Stimulated activated CD8-positive, alpha-beta memory T cell treated with anti-CD3 and anti-CD28 coated beads, Interleukin-15, amount 100 ng/mL, for 1 hour (primary cell): Measurements from ENCODE around the gene CSNK1D.
A peak's percentile ranks its signal among the peaks of the same experiment; 100 is the strongest.

ENCODE experiments used
- DNase-seq: peaks from one replicate; pipeline ENCODE4 v3.0.0-alpha.2; 2020; ENCODE audit warnings: low read depth

Gene CSNK1D

DNA sequence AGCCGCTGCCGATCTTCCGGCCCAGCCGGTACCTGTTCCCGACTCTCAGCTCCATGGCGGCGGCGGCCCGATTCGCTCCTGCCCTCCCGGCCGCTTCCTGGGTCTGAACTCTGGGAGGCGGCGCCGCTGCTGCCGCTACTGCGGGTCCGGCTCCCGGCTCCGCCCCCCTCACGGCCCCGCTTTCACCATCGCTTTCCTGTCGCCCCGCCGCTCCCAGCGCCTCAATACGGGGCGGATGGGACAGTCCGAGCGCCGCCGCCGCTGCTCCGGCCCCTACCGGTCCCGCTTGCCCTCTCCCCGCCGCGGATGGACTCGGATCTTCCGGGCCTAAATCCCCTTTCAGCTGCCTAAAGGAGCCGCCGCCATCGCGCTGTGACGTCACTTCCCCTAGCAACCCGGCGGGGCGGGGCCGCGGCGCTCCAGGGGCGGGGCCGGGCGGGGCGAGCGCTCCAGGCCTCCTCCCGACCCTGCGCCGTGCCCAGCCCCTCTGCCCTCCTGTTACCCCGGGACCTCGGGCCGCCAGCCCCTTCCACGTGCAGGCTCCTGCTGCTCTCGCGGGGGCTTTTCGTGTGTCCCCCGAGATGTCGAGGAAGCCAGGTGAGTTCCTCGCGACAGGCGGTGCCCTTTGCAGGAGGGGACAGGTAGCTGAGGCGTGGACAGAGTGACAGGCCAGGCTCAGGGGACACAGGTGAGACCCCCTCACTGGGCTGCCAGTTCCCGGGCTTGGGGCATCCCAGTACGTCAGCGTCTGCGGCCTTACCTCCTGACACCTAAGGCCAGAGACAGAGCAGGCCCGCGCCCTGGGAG is at the start of gene CSNK1D:
CSNK1D (minus strand) TSS at position 374 of the 807 bp plus-strand sequence; CDS start at position 55, 319 bp downstream.
- DNase-seq = peak; percentile 88

DNA sequence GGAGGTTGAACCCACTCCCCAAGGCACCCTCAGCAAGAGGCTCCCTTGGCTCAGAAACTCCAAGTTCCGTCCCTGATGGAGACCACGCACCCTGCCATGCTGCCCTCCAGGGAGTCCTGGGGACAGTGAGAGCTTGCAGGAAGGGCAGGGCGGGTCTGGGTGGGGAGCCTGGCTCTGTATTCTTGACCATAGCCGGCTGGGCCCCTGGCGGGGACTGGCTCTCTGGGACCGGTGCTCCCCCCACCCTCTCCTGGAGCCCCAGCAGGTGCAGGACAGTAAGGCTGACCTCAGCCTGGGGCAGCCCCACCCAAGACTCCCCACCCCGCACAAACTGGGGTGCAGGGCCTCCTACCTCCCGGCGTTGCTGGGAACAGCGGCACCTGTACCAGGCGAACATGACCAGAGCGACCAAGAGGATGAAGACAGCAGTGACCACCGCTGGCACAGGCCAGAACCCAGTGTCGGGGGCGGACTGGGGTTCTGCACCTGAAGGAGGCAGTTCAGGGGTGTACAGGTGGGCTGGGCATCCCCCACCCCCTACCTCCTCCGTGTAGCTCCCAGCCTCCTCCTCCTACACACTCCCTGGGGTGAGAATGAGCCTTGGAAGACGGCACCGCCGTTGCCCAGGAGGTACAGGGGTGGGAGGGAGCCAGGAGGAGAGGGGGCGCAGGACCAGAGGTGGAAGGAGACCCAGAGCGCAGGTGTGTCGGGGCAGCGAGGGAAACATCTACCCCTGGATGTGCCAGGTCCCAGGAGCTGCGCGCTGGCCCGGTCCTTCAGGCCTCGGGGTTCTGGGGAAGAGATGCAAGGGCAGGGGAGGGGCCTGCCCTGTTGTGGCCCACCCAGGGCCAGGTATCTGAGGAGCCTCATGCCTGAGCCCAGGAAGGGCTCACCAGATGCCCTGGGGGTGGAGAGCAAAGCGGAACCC is 49.3 kb upstream of the CSNK1D start:
- DNase-seq = no peak

GRCh38 chr17:82321947-82322466 is 48.5 kb upstream of the CSNK1D start:
- no peak for DNase-seq

- DNase-seq = no peak
Measured at GRCh38 chr17:82320956-82321927, 47.7 kb upstream of the CSNK1D start.

DNA sequence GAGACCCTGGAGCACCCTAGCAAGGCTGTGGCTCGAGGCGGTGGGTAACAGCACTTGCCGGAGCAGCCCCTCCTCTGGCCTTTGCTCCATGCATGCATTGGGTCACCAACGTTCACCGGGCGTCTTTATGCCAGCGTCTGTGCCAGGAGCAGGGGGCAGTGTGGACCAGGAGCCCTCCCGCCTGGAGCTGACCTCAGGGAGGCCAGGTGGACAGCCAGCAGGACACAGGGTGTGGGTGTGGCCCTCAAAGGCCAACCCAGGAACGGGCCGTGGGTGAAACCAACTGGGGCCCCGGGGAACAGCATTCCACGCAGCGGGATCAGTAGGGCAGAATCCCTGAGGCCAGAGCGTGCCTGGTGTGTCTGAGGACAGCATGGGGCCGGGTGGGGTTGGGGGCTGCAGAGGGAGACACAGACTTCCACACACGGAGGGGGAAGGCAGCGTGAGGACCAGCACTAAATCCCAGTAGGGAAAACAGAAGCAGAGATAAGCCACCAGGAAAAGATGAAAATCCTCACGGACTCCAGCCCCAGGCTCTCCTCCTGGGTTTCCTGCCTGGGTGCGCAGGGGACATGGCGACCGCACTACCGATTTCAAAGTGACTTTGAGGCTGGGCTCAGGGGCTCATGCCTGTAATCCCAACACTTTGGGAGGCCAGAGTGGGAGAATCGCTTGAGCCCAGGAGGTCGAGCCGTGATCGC is 46.8 kb upstream of the CSNK1D start:
- no peak for DNase-seq

DNA sequence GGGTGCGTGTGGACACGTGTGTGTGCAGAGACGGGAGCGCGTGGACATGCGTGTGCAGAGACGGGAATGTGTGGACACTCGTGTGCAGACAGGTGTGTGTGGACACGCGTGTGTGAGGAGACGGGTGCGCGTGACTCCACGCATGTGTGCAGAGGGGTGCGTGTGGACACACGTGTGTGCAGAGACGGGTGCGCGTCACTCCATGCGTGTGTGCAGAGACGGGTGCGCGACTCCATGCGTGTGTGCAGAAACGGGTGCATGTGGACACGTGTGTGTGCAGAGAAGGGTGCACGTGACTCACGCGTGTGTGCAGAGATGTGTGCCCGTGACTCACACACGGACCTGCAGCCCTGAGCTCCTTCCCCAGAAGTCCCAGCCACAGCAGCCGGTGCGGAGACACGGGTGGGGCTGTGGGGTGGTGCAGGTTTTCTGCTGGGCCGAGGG is 46.1 kb upstream of the CSNK1D start:
- DNase-seq = no peak

DNA sequence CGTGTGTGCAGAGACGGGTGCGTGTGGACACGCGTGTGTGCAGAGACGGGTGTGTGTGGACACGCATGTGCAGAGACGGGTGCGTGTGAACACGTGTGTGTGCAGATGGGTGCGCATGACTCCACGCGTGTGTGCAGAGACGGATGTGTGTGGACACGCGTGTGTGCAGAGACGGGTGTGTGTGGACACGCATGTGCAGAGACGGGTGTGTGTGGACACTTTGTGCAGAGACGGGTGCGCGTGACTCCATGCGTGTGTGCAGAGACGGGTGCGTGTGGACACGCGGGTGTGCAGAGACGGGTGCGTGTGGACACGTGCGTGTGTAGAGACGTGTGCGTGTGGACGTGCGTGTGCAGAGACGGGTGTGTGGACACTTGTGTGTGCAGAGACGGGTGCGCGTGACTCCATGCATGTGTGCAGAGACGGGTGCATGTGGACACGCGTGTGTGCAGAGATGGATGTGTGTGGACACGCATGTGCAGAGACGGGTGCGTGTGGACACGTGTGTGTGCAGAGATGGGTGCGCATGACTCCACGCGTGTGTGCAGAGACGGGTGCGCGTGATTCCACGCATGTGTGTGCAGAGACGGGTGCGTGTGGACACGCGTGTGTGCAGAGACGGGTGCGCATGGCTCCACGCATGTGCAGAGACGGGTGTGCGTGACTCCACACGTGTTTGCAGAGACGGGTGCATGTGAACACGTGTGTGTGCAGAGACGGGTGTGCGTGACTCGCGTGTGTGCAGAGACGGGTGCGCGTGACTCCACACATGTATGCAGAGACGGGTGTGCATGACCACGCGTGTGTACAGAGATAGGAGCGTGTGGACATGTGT is 45.5 kb upstream of the CSNK1D start:
- no peak for DNase-seq

- DNase-seq = no peak
Measured at GRCh38 chr17:82318169-82318498, 44.6 kb upstream of the CSNK1D start.

DNA sequence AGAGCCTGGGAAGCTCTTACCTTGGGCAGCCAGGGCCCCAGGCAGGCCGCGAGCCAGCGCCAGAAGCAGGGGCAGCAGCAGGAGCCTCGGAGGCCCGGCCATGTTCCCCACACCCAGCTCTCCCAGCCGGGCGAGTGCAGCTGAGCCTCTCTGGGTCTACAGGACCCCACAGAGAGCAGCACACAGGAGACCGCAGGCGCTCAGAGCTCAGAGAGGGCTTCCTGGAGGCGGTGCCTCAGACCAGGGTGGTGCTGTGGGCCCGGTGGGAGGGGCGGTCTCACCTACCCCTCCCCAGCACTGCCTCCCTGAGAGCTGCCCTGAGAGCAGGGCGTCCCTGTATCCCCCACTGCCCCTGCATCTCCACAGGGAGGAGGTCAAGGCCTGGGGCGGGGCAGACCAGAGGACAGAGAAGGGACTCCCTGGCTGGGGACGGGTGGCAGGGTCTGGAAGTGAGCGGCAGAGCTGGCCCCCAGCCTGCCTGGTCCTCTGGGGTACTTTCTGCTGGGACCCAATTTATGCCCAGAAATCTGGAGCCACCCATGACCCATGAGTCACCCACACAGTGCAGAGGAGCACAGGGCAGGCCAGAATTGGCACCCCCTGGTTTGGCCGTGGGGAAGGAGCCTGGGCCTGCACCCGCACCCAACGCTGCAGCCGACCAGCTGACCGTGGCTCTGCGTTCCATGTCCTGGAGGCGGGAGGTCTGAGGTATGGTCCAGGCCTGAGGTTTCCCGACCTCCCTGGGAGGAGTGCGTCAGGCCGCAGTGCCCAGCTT is 44.1 kb upstream of the CSNK1D start, which contains the start of gene CD7:
CD7 (minus strand) TSS at position 215 of the 775 bp plus-strand sequence; CDS start at position 102, 113 bp downstream.
- no peak for DNase-seq

- DNase-seq = no peak
Measured at GRCh38 chr17:82316651-82317393, 43.3 kb upstream of the CSNK1D start.

DNA sequence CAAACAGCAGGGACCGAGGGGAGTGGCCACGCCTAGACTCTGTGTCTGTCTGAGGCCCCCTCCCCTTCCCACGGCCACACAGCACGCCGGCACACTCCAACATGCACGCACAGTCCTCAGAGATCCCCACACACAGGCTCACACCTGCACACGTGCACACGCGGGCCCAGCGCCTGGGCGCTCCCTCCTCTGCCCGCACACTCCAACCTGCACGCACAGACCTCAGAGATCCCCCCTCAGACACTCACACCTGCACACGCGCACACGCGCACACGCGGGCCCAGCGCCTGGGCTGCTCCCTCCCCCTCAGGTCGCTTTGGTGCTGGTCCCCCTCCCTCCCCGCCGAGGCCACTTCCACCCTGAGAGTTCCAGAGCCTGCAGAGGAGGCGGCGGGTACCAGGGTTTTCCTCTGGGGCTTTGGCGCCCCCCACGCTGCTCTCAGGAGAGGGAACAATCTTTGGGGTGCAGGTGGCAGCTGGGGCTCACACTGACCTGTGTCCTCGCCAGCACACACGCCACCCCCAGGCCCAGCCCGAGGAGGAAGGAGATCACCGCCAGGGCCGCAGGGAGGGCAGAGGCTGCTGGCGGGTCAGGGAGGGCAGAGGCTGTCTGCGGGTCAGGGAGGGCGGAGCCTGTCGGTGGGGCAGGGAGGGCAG is 42.3 kb upstream of the CSNK1D start:
- no peak for DNase-seq

DNA sequence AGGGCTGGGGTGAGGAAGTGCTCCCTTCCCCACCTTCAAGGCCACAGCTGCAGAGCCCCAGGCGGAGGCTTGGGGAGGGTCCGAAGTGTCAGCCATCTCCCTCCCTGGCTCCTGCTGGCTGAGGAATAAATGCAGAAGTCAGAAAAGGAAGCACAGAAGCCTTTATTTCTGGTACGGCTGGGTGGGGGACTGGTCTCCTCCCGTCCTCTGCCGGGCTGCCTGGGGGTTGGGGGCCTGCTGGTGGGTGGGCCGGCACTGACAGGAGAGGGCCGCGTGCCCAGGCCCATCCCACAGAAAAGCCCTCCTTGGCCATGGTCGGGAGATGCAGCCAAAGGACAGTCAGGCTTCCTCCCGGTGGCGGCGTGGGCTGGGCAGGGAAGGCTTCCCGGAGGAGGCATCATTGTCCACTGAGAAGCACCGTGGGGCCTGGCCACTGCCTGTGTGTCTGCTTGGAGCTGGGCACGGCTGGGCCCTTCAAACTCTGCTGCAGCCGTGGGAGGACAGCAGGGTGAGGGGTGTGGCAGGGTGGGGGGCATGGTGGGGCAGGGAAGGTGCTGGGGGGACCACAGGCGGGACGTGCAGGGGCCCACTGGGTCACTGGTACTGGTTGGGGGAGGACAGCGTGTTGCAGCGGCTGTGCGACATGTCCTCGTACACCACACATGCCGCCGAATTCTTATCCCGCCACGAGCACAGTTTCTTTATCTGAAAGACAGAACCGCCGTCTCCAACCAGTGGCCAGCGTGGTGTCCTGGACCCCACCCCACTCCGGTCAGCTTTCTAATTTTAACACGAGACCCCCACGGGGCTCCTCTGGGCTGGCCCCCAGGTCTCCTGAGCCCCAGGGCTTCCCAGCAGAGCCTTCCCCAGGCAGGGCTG is 41.5 kb upstream of the CSNK1D start:
- DNase-seq = no peak

- no peak for DNase-seq
Measured at GRCh38 chr17:82314012-82314726, 40.7 kb upstream of the CSNK1D start.

- DNase-seq = no peak
Measured at GRCh38 chr17:82313195-82314011, 39.9 kb upstream of the CSNK1D start.

GRCh38 chr17:82311971-82312370 is 38.5 kb upstream of the CSNK1D start:
- no peak for DNase-seq
